Measurements from ENCODE around the gene ADGRA1.

DNA sequence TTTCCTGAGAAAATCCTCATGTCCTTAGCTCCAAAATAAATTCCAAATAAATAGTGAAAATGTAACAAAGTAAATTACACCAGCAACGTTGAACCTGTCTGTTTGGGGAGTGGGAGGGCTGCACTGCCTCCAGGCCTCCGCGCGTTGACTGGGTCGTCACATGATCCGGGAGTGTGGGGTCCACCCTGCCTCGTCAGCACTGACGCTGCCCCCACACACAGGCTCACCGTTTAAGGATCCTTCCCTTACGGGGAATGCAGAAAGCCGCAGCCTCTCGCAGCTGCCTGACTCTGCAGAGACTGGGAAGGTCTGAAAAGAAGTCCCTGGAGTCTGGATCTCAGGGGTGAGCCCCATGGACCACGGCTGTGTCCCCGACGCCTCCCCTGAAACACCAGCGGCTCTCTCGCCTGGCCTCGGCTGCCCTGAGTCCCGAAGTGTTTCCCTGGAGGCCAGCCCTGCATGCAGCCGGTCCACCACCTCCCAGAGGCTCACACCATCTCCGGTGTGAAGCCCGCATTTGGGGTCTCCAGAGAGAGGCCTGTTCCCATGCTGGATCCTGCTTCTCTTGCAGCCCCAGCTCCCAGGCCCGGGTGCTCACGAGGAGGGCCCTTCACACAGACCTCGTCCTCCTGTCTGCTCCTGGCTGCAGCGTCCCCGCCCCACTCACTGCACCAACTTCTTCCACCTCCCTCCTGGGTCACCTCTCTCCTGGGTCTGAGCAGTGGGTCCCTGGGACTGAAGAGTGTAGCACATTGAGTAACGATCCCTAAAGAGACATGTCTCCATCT is 49.5 kb upstream of the ADGRA1 start:
- TF ChIP-seq SP1 (IDR thresholded peaks at IDR 0.05) (no peak), TARDBP (IDR thresholded peaks at IDR 0.05) (no peak), BHLHE40 (IDR thresholded peaks at IDR 0.05; ENCODE audit: borderline replicate concordance) (no peak), NFRKB (IDR thresholded peaks at IDR 0.05) (no peak), CTBP1 (IDR thresholded peaks at IDR 0.05; ENCODE audit: borderline replicate concordance) (no peak), HDGF (IDR thresholded peaks at IDR 0.05; ENCODE audit: borderline replicate concordance) (no peak), SUZ12 (IDR thresholded peaks at IDR 0.05) (no peak), FOXM1 (IDR thresholded peaks at IDR 0.05; ENCODE audit: borderline replicate concordance) (no peak), PKNOX1 (IDR thresholded peaks at IDR 0.05) (no peak), ELF4 (IDR thresholded peaks at IDR 0.05) (no peak), LEF1 (IDR thresholded peaks at IDR 0.05; ENCODE audit: borderline replicate concordance) (no peak), FOXK2 (IDR thresholded peaks at IDR 0.05) (no peak)

Measured in HEK293T (cell line).